NK-92 treated with Interleukin-12 subunit alpha and Interleukin-12 subunit beta, amount 100 ng/mL, for 24 hours (cell line): ENCODE results near the gene PLXNA4.
A peak's percentile ranks its signal among the peaks of the same experiment; 100 is the strongest.

ENCODE experiments used
- DNase-seq: peaks from one replicate; lab custom pipeline; 2025; lab: John Stamatoyannopoulos, UW

Gene PLXNA4

GRCh38 chr7:132531562-132531961 lies 44.7 kb downstream of the PLXNA4 start:
- no peak for DNase-seq

- DNase-seq, result no peak
Observed at GRCh38 chr7:132528695-132529094, 47.6 kb downstream of the PLXNA4 start.

- DNase-seq, result no peak
Observed at GRCh38 chr7:132527467-132528410, 48.5 kb downstream of the PLXNA4 start.

- DNase-seq, result no peak
Observed at GRCh38 chr7:132526111-132526740, 50.0 kb downstream of the PLXNA4 start.

- DNase-seq, result no peak
Observed at GRCh38 chr7:132521423-132521822, 54.8 kb downstream of the PLXNA4 start.

GRCh38 chr7:132520591-132521280 lies 55.5 kb downstream of the PLXNA4 start:
- DNase-seq, result no peak

- peak; percentile 34 for DNase-seq
Observed at GRCh38 chr7:132519936-132520335, 56.3 kb downstream of the PLXNA4 start.

- no peak for DNase-seq
Observed at GRCh38 chr7:132518839-132519173, 57.5 kb downstream of the PLXNA4 start.

- no peak for DNase-seq
Observed at GRCh38 chr7:132518102-132518838, 58.0 kb downstream of the PLXNA4 start.

GRCh38 chr7:132516042-132516840 lies 60.0 kb downstream of the PLXNA4 start:
- DNase-seq, result no peak

- no peak for DNase-seq
Observed at GRCh38 chr7:132515181-132515580, 61.1 kb downstream of the PLXNA4 start.

GRCh38 chr7:132514430-132514829 lies 61.8 kb downstream of the PLXNA4 start:
- DNase-seq, result no peak

GRCh38 chr7:132511921-132512320 lies 64.3 kb downstream of the PLXNA4 start:
- DNase-seq, result no peak

GRCh38 chr7:132511387-132511786 lies 64.9 kb downstream of the PLXNA4 start:
- DNase-seq, result no peak

- DNase-seq, result no peak
Observed at GRCh38 chr7:132509643-132510042, 66.6 kb downstream of the PLXNA4 start.

- no peak for DNase-seq
Observed at GRCh38 chr7:132508724-132509353, 67.4 kb downstream of the PLXNA4 start.

- DNase-seq, result no peak
Observed at GRCh38 chr7:132504852-132505251, 71.4 kb downstream of the PLXNA4 start.

GRCh38 chr7:132504071-132504470 lies 72.2 kb downstream of the PLXNA4 start:
- no peak for DNase-seq

GRCh38 chr7:132503415-132503814 lies 72.9 kb downstream of the PLXNA4 start:
- DNase-seq, result no peak

- DNase-seq, result no peak
Observed at GRCh38 chr7:132501956-132502355, 74.3 kb downstream of the PLXNA4 start.
